IPS DF 6.9 (cell line): ENCODE measurements around the gene PALLD.

Experiments
- DNase-seq: peaks from one replicate; pipeline ENCODE4 v3.0.0-alpha.2; 2013; ENCODE audit warnings: low read depth, low spot score
- H3K27ac ChIP-seq: one replicate; pipeline ENCODE4 v1.5.1; 2013; ENCODE audit warnings: low read length, control low read depth
- H3K27me3 ChIP-seq: 2 replicates; pipeline ENCODE4 v1.6.1; 2013; ENCODE audit warnings: mild to moderate bottlenecking, low read length; ENCODE audit not compliant: control insufficient read depth, insufficient read depth
- H3K36me3 ChIP-seq: 2 replicates; pipeline ENCODE4 v1.6.1; 2013; ENCODE audit warnings: low read length; ENCODE audit not compliant: control insufficient read depth, insufficient read depth
- H3K4me1 ChIP-seq: 2 replicates; pipeline ENCODE4 v1.6.1; 2013; ENCODE audit warnings: low read length; ENCODE audit not compliant: control insufficient read depth, insufficient read depth
- H3K4me3 ChIP-seq: 2 replicates; pipeline ENCODE4 v1.5.1; 2013; ENCODE audit warnings: mild to moderate bottlenecking, low read length
- H3K9me3 ChIP-seq: 2 replicates; pipeline ENCODE4 v1.6.1; 2013; ENCODE audit warnings: low read length, inconsistent platforms; ENCODE audit not compliant: control insufficient read depth, insufficient read depth
- WGBS: extraction: QIAGEN DNeasy Blood & Tissue Kit; methylation state at CpG from one replicate; pipeline ENCODE4 v1.1.7; 2013; ENCODE audit warnings: mixed read lengths, missing lambda C conversion rate; ENCODE audit not compliant: insufficient read length, insufficient coverage; 5-methylcytosine and 5-hydroxymethylcytosine counted together

Gene PALLD

GRCh38 chr4:168555437-168555836 is 58.6 kb downstream of the PALLD start:
- no peak overlapping the region for H3K27ac ChIP-seq
- no peak for DNase-seq
- WGBS, result no CpG with 5 or more reads among the region's 5 CpGs
- peaks cover 3% of the 10 kb centered on the region; the same call in 1 of the 2 replicates for H3K4me1 ChIP-seq
- no peaks in the 10 kb centered on the region for H3K27me3 ChIP-seq
- H3K9me3 ChIP-seq, result no peaks in the 10 kb centered on the region
- no peaks in the 10 kb centered on the region for H3K36me3 ChIP-seq
- H3K4me3 ChIP-seq, result no peak overlapping the region

DNA sequence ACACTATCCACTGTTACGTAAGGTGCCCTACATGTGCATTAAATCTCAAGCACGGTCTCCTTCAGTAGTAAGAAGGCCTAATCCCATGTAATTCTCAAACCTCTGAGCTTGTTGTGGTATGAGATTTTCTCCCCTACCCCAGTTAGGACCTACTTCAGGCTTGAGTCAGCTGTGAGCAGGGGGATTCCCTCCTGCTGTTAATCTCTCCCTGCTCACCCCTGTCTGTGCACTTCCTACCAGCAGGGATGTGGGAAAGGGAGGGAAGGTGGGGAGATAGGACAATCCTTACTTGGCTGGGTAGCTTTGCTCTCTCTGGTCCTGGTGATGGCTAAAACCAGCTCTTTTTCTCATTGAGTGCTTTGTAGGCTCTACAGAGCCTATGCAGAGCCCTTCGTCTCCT is 60.8 kb downstream of the PALLD start:
- no CpG with 5 or more reads among the region's 3 CpGs for WGBS
- DNase-seq, result no peak
- no peak overlapping the region for H3K27ac ChIP-seq
- no peaks in the 10 kb centered on the region for H3K27me3 ChIP-seq
- H3K36me3 ChIP-seq, result no peaks in the 10 kb centered on the region
- no peak overlapping the region for H3K4me3 ChIP-seq
- H3K9me3 ChIP-seq, result no peaks in the 10 kb centered on the region
- peaks cover 3% of the 10 kb centered on the region; the same call in 1 of the 2 replicates for H3K4me1 ChIP-seq

- no peak for DNase-seq
- H3K4me1 ChIP-seq, result peaks cover 3% of the 10 kb centered on the region; the same call in 1 of the 2 replicates
- WGBS, result no CpG with 5 or more reads among the region's 1 CpG
Observed at GRCh38 chr4:168558599-168558998, 61.7 kb downstream of the PALLD start.

DNA sequence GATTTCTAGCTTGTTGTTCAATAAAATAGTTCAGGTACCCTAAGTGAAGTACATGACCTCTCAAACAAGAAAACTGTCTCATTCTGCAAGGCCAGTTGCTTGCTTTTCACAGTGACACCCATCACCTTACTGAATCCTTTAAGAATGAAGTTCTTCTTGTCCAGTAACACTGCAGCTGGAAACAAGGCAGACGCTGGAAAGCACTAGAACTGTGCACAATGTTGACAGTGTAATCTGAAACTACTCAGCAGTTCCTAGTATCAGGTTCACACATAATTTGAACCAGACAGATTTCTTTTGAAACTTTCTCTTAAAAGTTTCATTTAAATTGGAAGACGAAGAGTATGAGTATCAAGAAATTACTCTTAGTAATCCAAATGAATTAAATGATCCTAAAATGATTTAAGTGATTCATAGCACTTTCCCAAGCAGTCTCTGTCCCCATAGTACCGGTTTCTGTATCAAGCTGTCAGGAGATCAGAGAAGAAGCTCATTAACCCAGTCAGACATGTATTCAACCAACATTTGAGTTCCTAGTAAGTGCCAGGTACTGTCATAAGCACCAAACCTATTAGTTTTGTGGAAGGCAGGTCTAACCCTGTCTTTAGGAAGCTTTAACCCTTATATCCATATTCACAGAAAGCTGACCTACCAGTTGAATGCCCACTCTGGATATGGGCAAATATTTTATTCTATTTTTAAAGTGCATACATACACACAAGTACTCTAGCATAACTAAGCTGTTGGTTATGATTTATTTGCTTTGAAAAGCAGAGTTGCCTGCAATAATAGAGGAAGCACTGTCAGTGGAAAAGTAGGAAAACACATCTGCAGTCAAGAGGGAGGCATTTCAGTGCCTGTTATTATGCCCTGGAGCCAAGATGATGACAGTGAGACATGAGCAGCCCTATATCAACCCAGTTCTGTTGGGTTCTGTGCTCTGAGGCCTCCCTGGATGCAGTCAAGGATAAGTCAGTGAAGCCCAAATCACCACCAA is 63.6 kb downstream of the PALLD start:
- Histone ChIP-seq H3K27me3 (no peaks in the 10 kb centered on the region), H3K27ac (no peak overlapping the region), H3K36me3 (no peaks in the 10 kb centered on the region), H3K4me1 (peaks cover 3% of the 10 kb centered on the region; the same call in 1 of the 2 replicates), H3K9me3 (no peaks in the 10 kb centered on the region), H3K4me3 (no peak overlapping the region)
- DNase-seq, result no peak
- no CpG with 5 or more reads among the region's 3 CpGs for WGBS

More at GRCh38 chr4:168558599-168558998, 61.7 kb downstream of the PALLD start:
- H3K36me3 ChIP-seq, result no peaks in the 10 kb centered on the region
- no peak overlapping the region for H3K27ac ChIP-seq
- no peaks in the 10 kb centered on the region for H3K9me3 ChIP-seq
- H3K27me3 ChIP-seq, result no peaks in the 10 kb centered on the region
- no peak overlapping the region for H3K4me3 ChIP-seq

DNA sequence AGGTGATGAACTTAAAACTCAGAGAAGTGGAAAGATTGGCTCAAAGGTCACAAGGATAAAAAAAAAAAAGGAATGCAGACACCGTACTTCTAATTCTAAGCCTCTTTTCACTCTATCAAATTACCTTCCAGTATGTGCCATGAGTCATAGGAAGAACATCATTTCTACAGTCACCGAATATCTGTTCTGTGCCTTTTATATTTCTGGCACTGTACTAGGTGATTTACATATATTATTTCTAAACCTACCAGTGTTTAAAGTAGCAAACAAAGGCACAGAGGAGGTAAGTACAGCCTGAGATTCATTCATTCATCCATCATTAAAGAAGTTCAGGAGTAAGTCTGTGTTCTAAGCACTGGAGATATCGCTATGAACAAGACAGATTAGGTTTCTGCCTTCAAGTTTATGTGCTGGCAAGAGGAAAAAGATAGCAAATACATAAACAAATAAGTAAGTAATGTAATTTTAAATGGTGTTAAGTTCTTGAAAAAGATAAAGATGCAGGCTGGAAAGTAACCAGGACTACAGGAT is 65.3 kb downstream of the PALLD start:
- H3K36me3 ChIP-seq, result no peaks in the 10 kb centered on the region
- no peak overlapping the region for H3K27ac ChIP-seq
- no peaks in the 10 kb centered on the region for H3K27me3 ChIP-seq
- DNase-seq, result no peak
- WGBS, result no CpG with 5 or more reads among the region's 3 CpGs
- no peak overlapping the region for H3K4me3 ChIP-seq
- no peaks in the 10 kb centered on the region for H3K9me3 ChIP-seq
- peaks cover 3% of the 10 kb centered on the region; the same call in 1 of the 2 replicates for H3K4me1 ChIP-seq

- Histone ChIP-seq H3K27ac (no peak overlapping the region), H3K36me3 (no peaks in the 10 kb centered on the region), H3K9me3 (no peaks in the 10 kb centered on the region), H3K27me3 (no peaks in the 10 kb centered on the region), H3K4me1 (peaks cover 1% of the 10 kb centered on the region; the same call in 1 of the 2 replicates), H3K4me3 (no peak overlapping the region)
- 100% methylated on average over 1 of the region's 3 CpGs for WGBS
- DNase-seq, result no peak
Observed at GRCh38 chr4:168564023-168564422, 67.2 kb downstream of the PALLD start.

GRCh38 chr4:168565130-168565529 is 68.3 kb downstream of the PALLD start:
- WGBS, result no CpG with 5 or more reads among the region's 2 CpGs
- H3K4me3 ChIP-seq, result no peak overlapping the region
- H3K9me3 ChIP-seq, result no peaks in the 10 kb centered on the region
- no peak overlapping the region for H3K27ac ChIP-seq
- H3K36me3 ChIP-seq, result no peaks in the 10 kb centered on the region
- no peaks in the 10 kb centered on the region for H3K4me1 ChIP-seq
- no peaks in the 10 kb centered on the region for H3K27me3 ChIP-seq
- DNase-seq, result no peak

- DNase-seq, result no peak
- Histone ChIP-seq H3K36me3 (no peaks in the 10 kb centered on the region), H3K27me3 (no peaks in the 10 kb centered on the region), H3K4me3 (no peak overlapping the region), H3K9me3 (no peaks in the 10 kb centered on the region), H3K27ac (no peak overlapping the region), H3K4me1 (no peaks in the 10 kb centered on the region)
Observed at GRCh38 chr4:168566726-168567125, 69.9 kb downstream of the PALLD start.

- Histone ChIP-seq H3K9me3 (no peaks in the 10 kb centered on the region), H3K4me3 (no peak overlapping the region), H3K4me1 (no peaks in the 10 kb centered on the region), H3K27me3 (no peaks in the 10 kb centered on the region), H3K27ac (no peak overlapping the region), H3K36me3 (no peaks in the 10 kb centered on the region)
- WGBS, result no CpG with 5 or more reads among the region's 9 CpGs
- no peak for DNase-seq
Observed at GRCh38 chr4:168569066-168569930, 72.4 kb downstream of the PALLD start.

GRCh38 chr4:168569931-168570276 is 73.1 kb downstream of the PALLD start:
- H3K9me3 ChIP-seq, result no peaks in the 10 kb centered on the region
- no CpG with 5 or more reads among the region's 9 CpGs for WGBS
- H3K36me3 ChIP-seq, result no peaks in the 10 kb centered on the region
- H3K4me3 ChIP-seq, result no peak overlapping the region
- no peak for DNase-seq
- H3K4me1 ChIP-seq, result no peaks in the 10 kb centered on the region
- H3K27me3 ChIP-seq, result no peaks in the 10 kb centered on the region
- no peak overlapping the region for H3K27ac ChIP-seq
